Measurements from ENCODE around the gene SLC19A2. TPM values are rescaled to one million over a fixed set of nuclear protein-coding genes. Genes with fewer than 3 reads are reported as not detected.

Gene SLC19A2
- total and polyA plus RNA-seq, 3 donors from 2014 or later = 14.6 to 26.5 (median 22.5) TPM

DNA sequence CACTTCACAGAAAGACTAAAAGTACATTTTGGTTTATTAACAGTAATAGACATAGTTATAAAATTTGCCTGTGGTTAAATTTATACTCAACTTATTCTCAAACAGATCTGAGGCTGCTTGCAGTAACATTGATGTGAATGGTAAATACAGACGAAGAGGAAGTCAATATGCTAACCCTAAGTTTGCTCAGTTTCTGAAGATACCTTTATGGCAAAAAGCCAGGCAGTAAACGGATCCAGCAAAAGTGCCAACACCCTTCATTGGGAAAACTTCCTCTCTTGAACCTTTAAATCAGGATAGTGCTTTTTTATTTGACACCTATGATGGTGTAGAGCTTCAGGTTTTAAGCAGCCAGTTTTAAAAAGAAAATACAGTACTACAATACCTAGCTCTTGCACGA lies 41.8 kb downstream of the SLC19A2 start:
- Histone ChIP-seq H3K9me3 (no peaks in the 10 kb centered on the region), H3K27me3 (no peaks in the 10 kb centered on the region), H3K4me3 (no peak overlapping the region), H3K36me3 (ENCODE audit: low read depth, missing control alignments) (no peaks in the 10 kb centered on the region), H3K27ac (no peak overlapping the region), H3K4me1 (no peaks in the 10 kb centered on the region)
- 64 to 72% methylated on average over 3 of the region's 3 CpGs for WGBS, 2 donors
- TF ChIP-seq, protein P1, sequence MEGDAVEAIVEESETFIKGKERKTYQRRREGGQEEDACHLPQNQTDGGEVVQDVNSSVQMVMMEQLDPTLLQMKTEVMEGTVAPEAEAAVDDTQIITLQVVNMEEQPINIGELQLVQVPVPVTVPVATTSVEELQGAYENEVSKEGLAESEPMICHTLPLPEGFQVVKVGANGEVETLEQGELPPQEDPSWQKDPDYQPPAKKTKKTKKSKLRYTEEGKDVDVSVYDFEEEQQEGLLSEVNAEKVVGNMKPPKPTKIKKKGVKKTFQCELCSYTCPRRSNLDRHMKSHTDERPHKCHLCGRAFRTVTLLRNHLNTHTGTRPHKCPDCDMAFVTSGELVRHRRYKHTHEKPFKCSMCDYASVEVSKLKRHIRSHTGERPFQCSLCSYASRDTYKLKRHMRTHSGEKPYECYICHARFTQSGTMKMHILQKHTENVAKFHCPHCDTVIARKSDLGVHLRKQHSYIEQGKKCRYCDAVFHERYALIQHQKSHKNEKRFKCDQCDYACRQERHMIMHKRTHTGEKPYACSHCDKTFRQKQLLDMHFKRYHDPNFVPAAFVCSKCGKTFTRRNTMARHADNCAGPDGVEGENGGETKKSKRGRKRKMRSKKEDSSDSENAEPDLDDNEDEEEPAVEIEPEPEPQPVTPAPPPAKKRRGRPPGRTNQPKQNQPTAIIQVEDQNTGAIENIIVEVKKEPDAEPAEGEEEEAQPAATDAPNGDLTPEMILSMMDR (IDR thresholded peaks at IDR 0.05) = no peak
- TF ChIP-seq POLR2A (IDR thresholded peaks at IDR 0.05) = no peak
- intact Hi-C loops (cut with DNase I; ENCODE audit: low total_unique reads) = no loop called here
- no peak for DNase-seq

DNA sequence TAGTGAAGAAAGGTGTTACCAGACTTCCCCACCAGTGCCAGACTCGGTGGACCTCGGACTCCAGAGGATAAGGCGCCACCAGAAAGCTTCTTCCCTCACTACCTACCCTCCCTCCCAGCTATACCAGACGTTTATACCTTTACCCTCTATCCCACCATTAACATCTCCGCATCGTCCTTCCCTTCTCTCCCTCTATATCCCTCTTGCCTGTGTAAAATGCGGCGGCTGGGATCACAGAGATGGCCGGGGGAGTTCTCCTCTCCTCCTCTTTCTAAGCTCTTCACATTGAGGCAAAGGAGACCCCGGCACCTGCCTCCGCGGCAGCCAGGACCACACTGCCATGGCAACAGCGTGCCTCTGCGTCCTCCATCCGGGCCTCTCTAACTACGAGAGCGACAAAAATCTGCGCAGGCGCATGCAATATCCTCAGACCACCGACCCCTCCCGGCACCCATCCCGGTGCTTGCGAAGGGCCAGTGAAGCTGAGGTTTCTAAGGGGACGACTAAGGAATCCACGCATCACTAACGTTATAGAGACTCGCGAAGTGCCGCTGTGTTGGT lies 58.6 kb downstream of the SLC19A2 start, which contains the start of gene CCDC181:
TSS of gene CCDC181 (minus strand) at position 394 of the 561 bp plus-strand sequence. CDS start 2,547 bp downstream, outside the sequence.
- H3K36me3 ChIP-seq (ENCODE audit: low read depth, missing control alignments) = no peaks in the 10 kb centered on the region
- H3K27ac ChIP-seq = peak within 1 kb of the TSS in 1 of 2 donors; percentile 50
- TF ChIP-seq POLR2A (IDR thresholded peaks at IDR 0.05) = no peak
- TF ChIP-seq, protein P1 (IDR thresholded peaks at IDR 0.05) = no peak
- 1 to 2% methylated on average over 28 to 29 of the region's 29 CpGs for WGBS, 2 donors
- H3K4me3 ChIP-seq = peak within 1 kb of the TSS; percentile 67 to 74
- H3K27me3 ChIP-seq = no peaks in the 10 kb centered on the region
- H3K4me1 ChIP-seq = no peaks in the 10 kb centered on the region
- intact Hi-C loops (cut with DNase I; ENCODE audit: low total_unique reads) = no loop called here
- H3K9me3 ChIP-seq = no peaks in the 10 kb centered on the region
- peak; percentile 93 for DNase-seq

DNA sequence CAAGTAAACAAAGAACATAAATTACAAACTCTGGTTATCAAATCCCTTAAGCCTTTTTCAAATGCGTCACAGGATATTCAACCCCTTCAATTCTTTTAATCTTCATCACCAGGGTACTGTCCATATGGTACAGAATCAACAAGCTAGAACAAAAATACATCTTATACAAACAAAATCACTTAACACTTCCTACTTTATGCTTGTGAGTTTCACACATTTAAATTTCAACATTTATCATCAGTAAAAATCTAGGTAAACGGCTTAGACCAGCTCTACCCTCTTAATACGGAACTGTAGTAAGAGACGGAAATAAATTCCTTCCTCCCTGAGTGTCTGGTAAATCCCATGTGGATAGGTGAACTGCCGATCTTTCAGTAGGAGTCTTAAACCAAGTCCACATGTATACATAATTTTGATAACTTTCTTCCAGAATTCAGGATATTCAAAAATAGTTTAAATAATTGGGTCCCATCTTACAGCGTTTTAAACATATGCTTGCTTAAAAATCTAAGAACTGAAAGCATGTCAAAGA lies 59.5 kb downstream of the SLC19A2 start:
- intact Hi-C loops (cut with DNase I; ENCODE audit: low total_unique reads) = no loop called here
- TF ChIP-seq POLR2A (IDR thresholded peaks at IDR 0.05) = no peak
- TF ChIP-seq, protein P1 (IDR thresholded peaks at IDR 0.05) = no peak
- DNase-seq = no peak
- H3K4me3 ChIP-seq = peak overlapping the region; percentile 67 to 74
- WGBS, 2 donors = 56% methylated on average over 6 of the region's 6 CpGs
- no peaks in the 10 kb centered on the region for H3K36me3 ChIP-seq (ENCODE audit: low read depth, missing control alignments)
- no peak overlapping the region for H3K27ac ChIP-seq
- H3K9me3 ChIP-seq = no peaks in the 10 kb centered on the region
- no peaks in the 10 kb centered on the region for H3K4me1 ChIP-seq
- no peaks in the 10 kb centered on the region for H3K27me3 ChIP-seq

DNA sequence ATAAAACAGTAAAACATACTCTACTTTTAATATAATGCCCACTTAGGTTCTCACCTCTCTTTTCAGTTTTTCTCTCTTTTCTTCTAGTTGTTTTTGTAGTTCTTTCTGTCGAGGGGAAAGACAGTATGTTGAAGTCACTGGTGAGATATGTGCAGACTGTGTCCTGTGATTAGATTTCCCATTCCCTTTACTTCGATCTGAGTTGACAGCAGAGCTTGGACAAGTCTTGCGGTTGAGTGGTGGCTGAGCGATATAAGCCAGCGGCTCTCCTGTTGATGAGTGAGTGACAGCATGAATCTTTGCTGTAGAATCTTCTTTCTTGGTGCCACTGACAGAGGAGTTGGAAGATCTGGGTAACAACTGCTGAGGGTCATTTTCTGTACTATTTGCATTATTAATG lies 64.4 kb downstream of the SLC19A2 start:
- no peaks in the 10 kb centered on the region for H3K4me1 ChIP-seq
- H3K9me3 ChIP-seq = no peaks in the 10 kb centered on the region
- DNase-seq = no peak
- no peaks in the 10 kb centered on the region for H3K27me3 ChIP-seq
- no peak for TF ChIP-seq POLR2A (IDR thresholded peaks at IDR 0.05)
- TF ChIP-seq, protein P1 (IDR thresholded peaks at IDR 0.05) = no peak
- H3K27ac ChIP-seq = no peak overlapping the region
- no peak overlapping the region for H3K4me3 ChIP-seq
- intact Hi-C loops (cut with DNase I; ENCODE audit: low total_unique reads) = no loop called here
- H3K36me3 ChIP-seq (ENCODE audit: low read depth, missing control alignments) = no peaks in the 10 kb centered on the region
- WGBS, 2 donors = 94 to 95% methylated on average over 5 of the region's 5 CpGs

DNA sequence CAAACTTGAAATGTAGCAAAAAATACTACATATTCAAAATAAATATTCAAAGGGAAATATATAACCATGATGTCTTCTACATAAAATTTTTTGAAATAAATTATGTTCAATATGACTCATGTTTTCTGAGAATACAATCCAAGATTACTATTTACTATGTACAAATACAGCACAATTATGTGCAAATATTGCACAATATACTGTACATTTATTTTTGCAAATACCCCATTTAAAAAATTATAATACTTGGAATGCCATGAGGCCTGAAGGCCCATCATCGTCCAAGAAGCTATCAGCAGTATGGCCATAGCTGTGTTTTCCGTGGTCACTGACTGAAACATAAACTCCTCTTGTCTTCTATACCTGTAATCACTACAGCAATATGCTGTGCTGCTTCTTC lies 70.8 kb downstream of the SLC19A2 start:
- no peaks in the 10 kb centered on the region for H3K4me1 ChIP-seq
- no peak for TF ChIP-seq POLR2A (IDR thresholded peaks at IDR 0.05)
- TF ChIP-seq, protein P1 (IDR thresholded peaks at IDR 0.05) = no peak
- WGBS, 2 donors = 91 to 96% methylated on average over 2 of the region's 2 CpGs
- H3K36me3 ChIP-seq (ENCODE audit: low read depth, missing control alignments) = no peaks in the 10 kb centered on the region
- H3K27ac ChIP-seq = no peak overlapping the region
- H3K4me3 ChIP-seq = no peak overlapping the region
- no peaks in the 10 kb centered on the region for H3K9me3 ChIP-seq
- no peaks in the 10 kb centered on the region for H3K27me3 ChIP-seq
- intact Hi-C loops (cut with DNase I; ENCODE audit: low total_unique reads) = no loop called here
- DNase-seq = no peak
